Spleen (tissue), 7 donors: ENCODE measurements around the gene RASSF5.

Source experiments
- POLR2AphosphoS5 ChIP-seq, 3 donors: sonication (generic); formaldehyde crosslinking; IDR thresholded peaks; one replicate each; pipeline ENCODE4 v1.5.1; 2017; ENCODE audit warnings: antibody characterized with exemption in 3 of 3
- TF ChIP-seq, protein P1 (sequence below), 11 experiments: fragments of 200-600 bp in 7 of 11; fragments of 450-650 bp in 4 of 11; sonication (generic) in 4 of 11; IDR thresholded peaks in 8 of 11; conservative IDR thresholded peaks in 3 of 11; 1 replicate in 7 of 11; 2 replicates in 4 of 11; pipeline versions ENCODE4 v1.4.0 to v1.8.0; 2016 to 2021; ENCODE audit warnings: antibody characterized with exemption in 11 of 11, inconsistent platforms in 4 of 11, mild to moderate bottlenecking in 1 of 11
- donor health status: DM: no; HTN: no; CAD: no; lungs with moderate emphysema.
- donor health status: DM: no; HTN: no; CAD: no.
- donor health status: DM: no; HTN: no; CAD: no.

- TF ChIP-seq, protein P1, sequence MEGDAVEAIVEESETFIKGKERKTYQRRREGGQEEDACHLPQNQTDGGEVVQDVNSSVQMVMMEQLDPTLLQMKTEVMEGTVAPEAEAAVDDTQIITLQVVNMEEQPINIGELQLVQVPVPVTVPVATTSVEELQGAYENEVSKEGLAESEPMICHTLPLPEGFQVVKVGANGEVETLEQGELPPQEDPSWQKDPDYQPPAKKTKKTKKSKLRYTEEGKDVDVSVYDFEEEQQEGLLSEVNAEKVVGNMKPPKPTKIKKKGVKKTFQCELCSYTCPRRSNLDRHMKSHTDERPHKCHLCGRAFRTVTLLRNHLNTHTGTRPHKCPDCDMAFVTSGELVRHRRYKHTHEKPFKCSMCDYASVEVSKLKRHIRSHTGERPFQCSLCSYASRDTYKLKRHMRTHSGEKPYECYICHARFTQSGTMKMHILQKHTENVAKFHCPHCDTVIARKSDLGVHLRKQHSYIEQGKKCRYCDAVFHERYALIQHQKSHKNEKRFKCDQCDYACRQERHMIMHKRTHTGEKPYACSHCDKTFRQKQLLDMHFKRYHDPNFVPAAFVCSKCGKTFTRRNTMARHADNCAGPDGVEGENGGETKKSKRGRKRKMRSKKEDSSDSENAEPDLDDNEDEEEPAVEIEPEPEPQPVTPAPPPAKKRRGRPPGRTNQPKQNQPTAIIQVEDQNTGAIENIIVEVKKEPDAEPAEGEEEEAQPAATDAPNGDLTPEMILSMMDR (IDR thresholded peaks at IDR 0.05 in 8 of 11, conservative IDR thresholded peaks at IDR 0.05 in 3 of 11): no peak
- no peak for TF ChIP-seq POLR2AphosphoS5 (IDR thresholded peaks at IDR 0.05)
Measured at GRCh38 chr1:206497774-206498173, 9.6 kb upstream of the RASSF5 start.
